HUES64 (cell line): Measurements from ENCODE around the gene GMDS.

Experiments used
- H3K27ac ChIP-seq: 2 replicates; pipeline ENCODE4 v1.7.0; 2013; ENCODE audit warnings: low read depth, low read length, inconsistent platforms
- H3K27me3 ChIP-seq: 2 replicates; pipeline ENCODE4 v1.6.1; 2013; ENCODE audit warnings: mild to moderate bottlenecking, low read length; ENCODE audit not compliant: insufficient read depth
- H3K36me3 ChIP-seq: 2 replicates; pipeline ENCODE4 v1.6.1; 2013; ENCODE audit warnings: mild to moderate bottlenecking, low read length; ENCODE audit not compliant: insufficient read depth
- H3K4me1 ChIP-seq: 2 replicates; pipeline ENCODE4 v1.6.1; 2013; ENCODE audit warnings: mild to moderate bottlenecking, low read length, moderate library complexity; ENCODE audit not compliant: insufficient read depth
- H3K4me3 ChIP-seq: 2 replicates; pipeline ENCODE4 v1.5.1; 2013; ENCODE audit warnings: mild to moderate bottlenecking, low read length, moderate library complexity
- H3K9ac ChIP-seq: 2 replicates; pipeline ENCODE4 v1.6.1; 2013; ENCODE audit warnings: mild to moderate bottlenecking, low read depth, low read length
- H3K9me3 ChIP-seq: 2 replicates; pipeline ENCODE4 v1.6.1; 2013; ENCODE audit warnings: low read depth, low read length; ENCODE audit not compliant: insufficient read depth
- WGBS: fragments of 150-250, 120-280 bp; methylation state at CpG from one replicate; pipeline ENCODE4 v1.1.7; 2013; ENCODE audit warnings: missing lambda C conversion rate; 5-methylcytosine and 5-hydroxymethylcytosine counted together

The GMDS gene

GRCh38 chr6:1596088-1596852, 649.1 kb downstream of the GMDS start:
- no peak overlapping the region; the same call in 1 of the 2 replicates for H3K9ac ChIP-seq
- H3K27ac ChIP-seq: 0 out of 2 replicates have a peak overlapping the region, but pooled peaks have one; percentile 7
- no peaks in the 10 kb centered on the region for H3K9me3 ChIP-seq
- H3K36me3 ChIP-seq: no peaks in the 10 kb centered on the region
- peaks cover 11% of the 10 kb centered on the region for H3K4me1 ChIP-seq
- H3K4me3 ChIP-seq: no peak overlapping the region
- 29% methylated on average over 25 of the region's 25 CpGs for WGBS
- H3K27me3 ChIP-seq: peaks cover 14% of the 10 kb centered on the region

GRCh38 chr6:1595271-1596087, 649.9 kb downstream of the GMDS start:
- WGBS: 79% methylated on average over 27 of the region's 28 CpGs
- no peak overlapping the region for H3K9ac ChIP-seq
- no peak overlapping the region for H3K27ac ChIP-seq
- H3K4me1 ChIP-seq: peaks cover 11% of the 10 kb centered on the region
- no peaks in the 10 kb centered on the region for H3K36me3 ChIP-seq
- no peaks in the 10 kb centered on the region for H3K9me3 ChIP-seq
- peaks cover 11% of the 10 kb centered on the region for H3K27me3 ChIP-seq
- H3K4me3 ChIP-seq: no peak overlapping the region

GRCh38 chr6:1594445-1595200, 650.8 kb downstream of the GMDS start:
- Histone ChIP-seq H3K4me1 (peaks cover 11% of the 10 kb centered on the region), H3K9me3 (no peaks in the 10 kb centered on the region), H3K27ac (no peak overlapping the region), H3K4me3 (no peak overlapping the region), H3K36me3 (no peaks in the 10 kb centered on the region), H3K9ac (no peak overlapping the region), H3K27me3 (peaks cover 9% of the 10 kb centered on the region)
- 87% methylated on average over 33 of the region's 33 CpGs for whole genome bisulfite sequencing

GRCh38 chr6:1593958-1594314, 651.5 kb downstream of the GMDS start:
- Histone ChIP-seq H3K4me1 (peaks cover 11% of the 10 kb centered on the region), H3K9me3 (no peaks in the 10 kb centered on the region)
- 92% methylated on average over 22 of the region's 22 CpGs for WGBS

GRCh38 chr6:1593286-1593957, 652.0 kb downstream of the GMDS start:
- H3K4me3 ChIP-seq: no peak overlapping the region
- H3K27ac ChIP-seq: no peak overlapping the region
- H3K4me1 ChIP-seq: peaks cover 11% of the 10 kb centered on the region

More at GRCh38 chr6:1593958-1594314, 651.5 kb downstream of the GMDS start:
- no peak overlapping the region for H3K27ac ChIP-seq
- no peak overlapping the region for H3K9ac ChIP-seq
- H3K4me3 ChIP-seq: no peak overlapping the region
- no peaks in the 10 kb centered on the region for H3K36me3 ChIP-seq
- H3K27me3 ChIP-seq: peaks cover 9% of the 10 kb centered on the region

GRCh38 chr6:1592852-1593251, 652.6 kb downstream of the GMDS start:
- no peak overlapping the region for H3K4me3 ChIP-seq
- H3K36me3 ChIP-seq: no peaks in the 10 kb centered on the region
- no peaks in the 10 kb centered on the region for H3K9me3 ChIP-seq
- H3K27ac ChIP-seq: no peak overlapping the region
- H3K9ac ChIP-seq: no peak overlapping the region
- peaks cover 11% of the 10 kb centered on the region for H3K4me1 ChIP-seq
- WGBS: 87% methylated on average over 8 of the region's 8 CpGs
- H3K27me3 ChIP-seq: peaks cover 9% of the 10 kb centered on the region

More at GRCh38 chr6:1593286-1593957, 652.0 kb downstream of the GMDS start:
- no peaks in the 10 kb centered on the region for H3K9me3 ChIP-seq
- no peak overlapping the region for H3K9ac ChIP-seq
- peaks cover 9% of the 10 kb centered on the region for H3K27me3 ChIP-seq
- 89% methylated on average over 20 of the region's 20 CpGs for WGBS
- no peaks in the 10 kb centered on the region for H3K36me3 ChIP-seq

GRCh38 chr6:1591926-1592325, 653.5 kb downstream of the GMDS start:
- no peak overlapping the region for H3K9ac ChIP-seq
- H3K4me1 ChIP-seq: peaks cover 8% of the 10 kb centered on the region
- no peak overlapping the region for H3K4me3 ChIP-seq
- 93% methylated on average over 6 of the region's 6 CpGs for WGBS
- H3K27ac ChIP-seq: no peak overlapping the region
- peaks cover 9% of the 10 kb centered on the region for H3K27me3 ChIP-seq
- no peaks in the 10 kb centered on the region for H3K9me3 ChIP-seq
- no peaks in the 10 kb centered on the region for H3K36me3 ChIP-seq

- no peaks in the 10 kb centered on the region for H3K36me3 ChIP-seq
- H3K9ac ChIP-seq: no peak overlapping the region
- H3K27ac ChIP-seq: no peak overlapping the region
- 93% methylated on average over 5 of the region's 5 CpGs for WGBS
- peaks cover 9% of the 10 kb centered on the region for H3K27me3 ChIP-seq
- H3K9me3 ChIP-seq: no peaks in the 10 kb centered on the region
- H3K4me3 ChIP-seq: no peak overlapping the region
- H3K4me1 ChIP-seq: peaks cover 3% of the 10 kb centered on the region; the same call in 1 of the 2 replicates
Measured at GRCh38 chr6:1591243-1591642, 654.2 kb downstream of the GMDS start.

- H3K4me1 ChIP-seq: no peaks in the 10 kb centered on the region
- H3K27me3 ChIP-seq: 0 out of 2 replicates have a peak, but pooled peaks cover 3% of the 10 kb centered on the region
- H3K4me3 ChIP-seq: no peak overlapping the region
- H3K27ac ChIP-seq: no peak overlapping the region
- no peaks in the 10 kb centered on the region for H3K36me3 ChIP-seq
- WGBS: 96% methylated on average over 9 of the region's 9 CpGs
- no peaks in the 10 kb centered on the region for H3K9me3 ChIP-seq
- no peak overlapping the region for H3K9ac ChIP-seq
Measured at GRCh38 chr6:1590580-1590979, 654.8 kb downstream of the GMDS start.

- Histone ChIP-seq H3K27me3 (0 out of 2 replicates have a peak, but pooled peaks cover 2% of the 10 kb centered on the region), H3K36me3 (no peaks in the 10 kb centered on the region), H3K9ac (no peak overlapping the region), H3K4me1 (no peaks in the 10 kb centered on the region), H3K4me3 (no peak overlapping the region), H3K9me3 (no peaks in the 10 kb centered on the region), H3K27ac (no peak overlapping the region)
- 94% methylated on average over 6 of the region's 6 CpGs for WGBS
Measured at GRCh38 chr6:1589208-1589607, 656.2 kb downstream of the GMDS start.
